Measurements from ENCODE around the gene WWOX. TPM values are rescaled to one million over a fixed set of nuclear protein-coding genes. Genes with fewer than 3 reads are reported as not detected.

WWOX gene
- total RNA-seq, 1 donor from 2014 or later: 34.9 TPM

GRCh38 chr16:78852081-78852635 is 752.7 kb downstream of the WWOX start:
- Histone ChIP-seq H3K4me3 (ENCODE audit: low read depth, low read length) (no peak overlapping the region), H3K36me3 (ENCODE audit: control insufficient read depth, insufficient read depth, low read length) (no peaks in the 10 kb centered on the region), H3K27me3 (ENCODE audit: control insufficient read depth, insufficient read depth, low read length) (no peaks in the 10 kb centered on the region)
- no peak for DNase-seq (ENCODE audit: low read depth)
- TF ChIP-seq, protein P1, sequence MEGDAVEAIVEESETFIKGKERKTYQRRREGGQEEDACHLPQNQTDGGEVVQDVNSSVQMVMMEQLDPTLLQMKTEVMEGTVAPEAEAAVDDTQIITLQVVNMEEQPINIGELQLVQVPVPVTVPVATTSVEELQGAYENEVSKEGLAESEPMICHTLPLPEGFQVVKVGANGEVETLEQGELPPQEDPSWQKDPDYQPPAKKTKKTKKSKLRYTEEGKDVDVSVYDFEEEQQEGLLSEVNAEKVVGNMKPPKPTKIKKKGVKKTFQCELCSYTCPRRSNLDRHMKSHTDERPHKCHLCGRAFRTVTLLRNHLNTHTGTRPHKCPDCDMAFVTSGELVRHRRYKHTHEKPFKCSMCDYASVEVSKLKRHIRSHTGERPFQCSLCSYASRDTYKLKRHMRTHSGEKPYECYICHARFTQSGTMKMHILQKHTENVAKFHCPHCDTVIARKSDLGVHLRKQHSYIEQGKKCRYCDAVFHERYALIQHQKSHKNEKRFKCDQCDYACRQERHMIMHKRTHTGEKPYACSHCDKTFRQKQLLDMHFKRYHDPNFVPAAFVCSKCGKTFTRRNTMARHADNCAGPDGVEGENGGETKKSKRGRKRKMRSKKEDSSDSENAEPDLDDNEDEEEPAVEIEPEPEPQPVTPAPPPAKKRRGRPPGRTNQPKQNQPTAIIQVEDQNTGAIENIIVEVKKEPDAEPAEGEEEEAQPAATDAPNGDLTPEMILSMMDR (IDR thresholded peaks at IDR 0.05; ENCODE audit: insufficient read depth, low read length, poor library complexity, severe bottlenecking): no peak

DNA sequence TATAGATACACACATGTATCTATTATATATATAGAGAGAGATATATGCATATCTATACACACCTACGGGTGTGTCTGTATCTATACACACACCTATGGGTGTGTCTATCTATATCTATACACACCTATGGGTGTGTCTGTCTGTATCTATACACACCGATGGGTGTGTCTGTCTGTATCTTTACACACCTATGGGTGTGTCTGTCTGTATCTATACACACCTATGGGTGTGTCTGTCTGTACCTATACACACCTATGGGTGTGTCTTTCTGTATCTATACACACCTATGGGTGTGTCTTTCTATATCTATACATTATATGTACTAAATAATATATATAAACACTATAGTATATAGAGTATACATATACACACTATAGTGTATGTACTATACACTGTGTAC is 762.6 kb downstream of the WWOX start:
- no peak for DNase-seq (ENCODE audit: low read depth)
- TF ChIP-seq, protein P1 (IDR thresholded peaks at IDR 0.05; ENCODE audit: insufficient read depth, low read length, poor library complexity, severe bottlenecking): no peak
- no peaks in the 10 kb centered on the region for H3K36me3 ChIP-seq (ENCODE audit: control insufficient read depth, insufficient read depth, low read length)

DNA sequence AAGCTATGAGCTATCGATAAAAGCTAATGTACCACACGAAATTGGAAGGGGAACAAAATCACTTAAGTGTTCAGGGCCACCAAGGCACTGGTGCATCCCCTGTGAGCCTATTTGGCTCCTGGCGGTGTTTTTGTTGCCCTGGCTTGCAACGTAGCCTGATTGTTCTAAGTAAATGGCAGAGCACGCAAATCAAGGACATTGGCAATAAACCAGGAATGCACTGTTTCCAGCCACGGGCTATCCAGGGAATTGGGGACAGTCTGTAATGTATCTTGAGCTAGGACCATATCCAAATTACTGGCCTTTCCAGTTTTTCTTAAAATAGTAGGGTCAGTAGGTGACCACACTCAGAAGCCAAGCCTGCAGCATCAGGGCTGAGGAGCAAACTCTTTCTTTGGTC is 767.1 kb downstream of the WWOX start:
- H3K36me3 ChIP-seq (ENCODE audit: control insufficient read depth, insufficient read depth, low read length): no peaks in the 10 kb centered on the region
- no peaks in the 10 kb centered on the region for H3K27me3 ChIP-seq (ENCODE audit: control insufficient read depth, insufficient read depth, low read length)
- TF ChIP-seq, protein P1 (IDR thresholded peaks at IDR 0.05; ENCODE audit: insufficient read depth, low read length, poor library complexity, severe bottlenecking): no peak
- no peak overlapping the region for H3K4me3 ChIP-seq (ENCODE audit: low read depth, low read length)
- DNase-seq (ENCODE audit: low read depth): no peak

More for the DNA sequence above, 762.6 kb downstream of the WWOX start:
- no peaks in the 10 kb centered on the region for H3K27me3 ChIP-seq (ENCODE audit: control insufficient read depth, insufficient read depth, low read length)
- H3K4me3 ChIP-seq (ENCODE audit: low read depth, low read length): no peak overlapping the region

GRCh38 chr16:78869492-78869891 is 770.0 kb downstream of the WWOX start:
- no peaks in the 10 kb centered on the region for H3K36me3 ChIP-seq (ENCODE audit: control insufficient read depth, insufficient read depth, low read length)

DNA sequence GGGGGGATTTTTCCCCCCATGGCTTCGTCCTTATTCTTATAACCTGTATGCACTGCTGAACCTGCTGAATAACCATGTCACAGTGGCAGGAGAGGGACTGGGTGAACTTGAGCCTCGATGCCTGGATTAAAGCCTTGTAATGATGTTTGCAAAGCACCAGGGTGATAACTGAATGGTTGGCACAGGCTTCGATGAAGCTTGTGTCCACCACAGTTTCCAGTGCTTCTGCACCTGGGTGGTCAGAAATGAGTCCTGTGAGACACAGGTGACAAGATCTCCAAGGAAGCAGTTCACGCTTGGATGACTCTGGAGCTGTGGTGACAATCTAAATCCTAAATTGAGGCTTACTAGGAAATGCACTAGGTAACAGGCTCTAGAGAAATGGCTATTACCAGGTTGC is 771.8 kb downstream of the WWOX start:
- no peak for DNase-seq (ENCODE audit: low read depth)
- Histone ChIP-seq H3K4me3 (ENCODE audit: low read depth, low read length) (no peak overlapping the region), H3K36me3 (ENCODE audit: control insufficient read depth, insufficient read depth, low read length) (no peaks in the 10 kb centered on the region), H3K27me3 (ENCODE audit: control insufficient read depth, insufficient read depth, low read length) (no peaks in the 10 kb centered on the region)
- TF ChIP-seq, protein P1 (IDR thresholded peaks at IDR 0.05; ENCODE audit: insufficient read depth, low read length, poor library complexity, severe bottlenecking): no peak

More at GRCh38 chr16:78869492-78869891, 770.0 kb downstream of the WWOX start:
- Histone ChIP-seq H3K4me3 (ENCODE audit: low read depth, low read length) (no peak overlapping the region), H3K27me3 (ENCODE audit: control insufficient read depth, insufficient read depth, low read length) (no peaks in the 10 kb centered on the region)
- no peak for DNase-seq (ENCODE audit: low read depth)
- TF ChIP-seq, protein P1 (IDR thresholded peaks at IDR 0.05; ENCODE audit: insufficient read depth, low read length, poor library complexity, severe bottlenecking): no peak

- TF ChIP-seq, protein P1 (IDR thresholded peaks at IDR 0.05; ENCODE audit: insufficient read depth, low read length, poor library complexity, severe bottlenecking): no peak
- no peak for DNase-seq (ENCODE audit: low read depth)
- no peaks in the 10 kb centered on the region for H3K27me3 ChIP-seq (ENCODE audit: control insufficient read depth, insufficient read depth, low read length)
- H3K36me3 ChIP-seq (ENCODE audit: control insufficient read depth, insufficient read depth, low read length): no peaks in the 10 kb centered on the region
- H3K4me3 ChIP-seq (ENCODE audit: low read depth, low read length): no peak overlapping the region
These were observed 777.2 kb downstream of the WWOX start for GRCh38 chr16:78876671-78877070.

Data from kidney epithelial cell (primary cell).